ENCODE data around the gene SYNJ2BP.

GRCh38 chr14:70436867-70437266, 20.0 kb upstream of the SYNJ2BP start:
- TF ChIP-seq CTCF (IDR thresholded peaks at IDR 0.05 in 8 of 11, conservative IDR thresholded peaks at IDR 0.05 in 3 of 11) = no peak
- TF ChIP-seq POLR2AphosphoS5 (IDR thresholded peaks at IDR 0.05) = no peak
- TF ChIP-seq POLR2A (IDR thresholded peaks at IDR 0.05) = no peak
